GM12878 (cell line): ENCODE measurements around the gene GYPC. TPM values are rescaled to one million over a fixed set of nuclear protein-coding genes. Genes with fewer than 3 reads are reported as not detected.

Experiments used
- ATF7 ChIP-seq: fragments of 450-650 bp; IDR thresholded peaks from 2 replicates; pipeline ENCODE4 v1.6.1; 2016; ENCODE audit warnings: low read depth, mild to moderate bottlenecking
- CEBPB ChIP-seq, 2 experiments: fragments of 150-350 bp in 1 of 2; IDR thresholded peaks; 2 replicates each; pipeline ENCODE4 v1.6.1; 2012 to 2014; ENCODE audit warnings: low read depth in 2 of 2, low read length in 2 of 2, borderline replicate concordance in 1 of 2, inconsistent platforms in 1 of 2
- CHD2 ChIP-seq: IDR thresholded peaks from 2 replicates; pipeline ENCODE4 v1.6.1; 2011; ENCODE audit warnings: low read depth, low read length, improper control_type of control experiment, borderline replicate concordance
- CREB1 ChIP-seq: IDR thresholded peaks from 2 replicates; pipeline ENCODE4 v1.6.1; 2012; ENCODE audit warnings: low read depth, mild to moderate bottlenecking, inconsistent platforms
- CREM ChIP-seq: IDR thresholded peaks from 2 replicates; pipeline ENCODE4 v1.6.1; 2014; ENCODE audit warnings: antibody characterized with exemption, low read depth
- CUX1 ChIP-seq: IDR thresholded peaks from 2 replicates; pipeline ENCODE4 v1.6.1; 2012; ENCODE audit warnings: improper control_type of control experiment, low read depth, low read length; ENCODE audit not compliant: insufficient replicate concordance
- ESRRA ChIP-seq: IDR thresholded peaks from 2 replicates; pipeline ENCODE4 v1.6.1; 2012; ENCODE audit warnings: mild to moderate bottlenecking, low read length, improper control_type of control experiment
- HDGF ChIP-seq: fragments of 450-650 bp; IDR thresholded peaks from 2 replicates; pipeline ENCODE4 v1.6.1; 2016; ENCODE audit warnings: antibody characterized with exemption
- HSF1 ChIP-seq: fragments of 150-350 bp; IDR thresholded peaks from 2 replicates; pipeline ENCODE4 v1.6.1; 2014; ENCODE audit warnings: mild to moderate bottlenecking, low read depth, low read length
- KDM1A ChIP-seq: fragments of 200-600 bp; sonication (generic); IDR thresholded peaks from 2 replicates; pipeline ENCODE4 v1.6.1; 2016; ENCODE audit warnings: borderline replicate concordance
- MLLT1 ChIP-seq: fragments of 450-650 bp; IDR thresholded peaks from 2 replicates; pipeline ENCODE4 v1.6.1; 2016; ENCODE audit warnings: mild to moderate bottlenecking
- MYC ChIP-seq: IDR thresholded peaks from 2 replicates; pipeline ENCODE4 v1.6.1; 2011; ENCODE audit warnings: mild to moderate bottlenecking, low read length, moderate library complexity, inconsistent platforms; ENCODE audit not compliant: insufficient read depth, insufficient replicate concordance, insufficient read length, severe bottlenecking
- NFXL1 ChIP-seq: fragments of 450-650 bp; IDR thresholded peaks from 2 replicates; pipeline ENCODE4 v1.6.1; 2017; ENCODE audit warnings: antibody characterized with exemption, mild to moderate bottlenecking, borderline replicate concordance
- RAD51 ChIP-seq: fragments of 450-650 bp; IDR thresholded peaks from 2 replicates; pipeline ENCODE4 v1.6.1; 2016; ENCODE audit warnings: moderate library complexity, mild to moderate bottlenecking, inconsistent platforms
- SIX5 ChIP-seq: IDR thresholded peaks from 2 replicates; pipeline ENCODE4 v1.6.1; 2011; ENCODE audit warnings: mild to moderate bottlenecking, low read depth, low read length, moderate library complexity; ENCODE audit not compliant: severe bottlenecking
- SRF ChIP-seq, 2 experiments: IDR thresholded peaks; 2 replicates each; pipeline ENCODE4 v1.6.1; 2011; ENCODE audit warnings: low read depth in 2 of 2, low read length in 2 of 2, mild to moderate bottlenecking in 1 of 2, moderate library complexity in 1 of 2
- SUZ12 ChIP-seq: fragments of 200-600 bp; sonication (generic); IDR thresholded peaks from one replicate; pipeline ENCODE4 v1.6.1; 2018; ENCODE audit warnings: antibody characterized with exemption, mild to moderate bottlenecking; ENCODE audit not compliant: unreplicated experiment
- YBX1 ChIP-seq: fragments of 450-650 bp; IDR thresholded peaks from 2 replicates; pipeline ENCODE4 v1.6.1; 2016; ENCODE audit warnings: antibody characterized with exemption
- ZNF274 ChIP-seq: IDR thresholded peaks from one replicate; pipeline ENCODE4 v1.8.0; 2011; ENCODE audit not compliant: insufficient read length, insufficient read depth
- ZSCAN29 ChIP-seq: fragments of 450-650 bp; IDR thresholded peaks from 2 replicates; pipeline ENCODE4 v1.6.1; 2017; ENCODE audit warnings: mild to moderate bottlenecking, moderate library complexity
- ZZZ3 ChIP-seq: IDR thresholded peaks from 2 replicates; pipeline ENCODE4 v1.6.1; 2011; ENCODE audit warnings: low read depth; ENCODE audit not compliant: control insufficient read depth, insufficient read length
- polyA plus RNA-seq, 11 experiments: library from polyadenylated mRNA; depleted of rRNA in 4 of 11; unstranded in 6 of 11; stranded (reverse) in 5 of 11; fragments of >200 nt; fragmentation: Nextera tagmentation in 4 of 11; fragmentation: Illumina TruSeq in 1 of 11; extraction: Ambion mirVana in 4 of 11; extraction: Trizol in 1 of 11; gene quantifications; 1 replicate in 1 of 11; 2 replicates in 10 of 11; pipeline versions ENCODE4 v1.2.1 to v1.2.3, GENCODE V29; 2011 to 2016; ENCODE audit warnings: inconsistent platforms in 2 of 11, missing spikeins in 2 of 11, low read depth in 1 of 11
- total RNA-seq, 4 experiments: library from RNA; depleted of rRNA in 3 of 4; stranded (reverse); fragments of >200 nt in 3 of 4; fragmentation: Illumina TruSeq in 1 of 4; extraction: Trizol in 1 of 4; gene quantifications; 2 replicates each; pipeline versions ENCODE4 v1.2.1 to v1.2.3, GENCODE V29; 2013 to 2021
- TF ChIP-seq, protein P1 (sequence below): IDR thresholded peaks from 2 replicates; pipeline ENCODE4 v1.6.1; 2011; ENCODE audit warnings: mild to moderate bottlenecking, low read depth, low read length, moderate library complexity; ENCODE audit not compliant: insufficient replicate concordance

GYPC gene
- total and polyA plus RNA-seq, 10 of the 15 experiments (the other 5 are each of a cell fraction or from before 2014, with no cell fraction given): 26.2 to 150 (median 81.4) TPM

DNA sequence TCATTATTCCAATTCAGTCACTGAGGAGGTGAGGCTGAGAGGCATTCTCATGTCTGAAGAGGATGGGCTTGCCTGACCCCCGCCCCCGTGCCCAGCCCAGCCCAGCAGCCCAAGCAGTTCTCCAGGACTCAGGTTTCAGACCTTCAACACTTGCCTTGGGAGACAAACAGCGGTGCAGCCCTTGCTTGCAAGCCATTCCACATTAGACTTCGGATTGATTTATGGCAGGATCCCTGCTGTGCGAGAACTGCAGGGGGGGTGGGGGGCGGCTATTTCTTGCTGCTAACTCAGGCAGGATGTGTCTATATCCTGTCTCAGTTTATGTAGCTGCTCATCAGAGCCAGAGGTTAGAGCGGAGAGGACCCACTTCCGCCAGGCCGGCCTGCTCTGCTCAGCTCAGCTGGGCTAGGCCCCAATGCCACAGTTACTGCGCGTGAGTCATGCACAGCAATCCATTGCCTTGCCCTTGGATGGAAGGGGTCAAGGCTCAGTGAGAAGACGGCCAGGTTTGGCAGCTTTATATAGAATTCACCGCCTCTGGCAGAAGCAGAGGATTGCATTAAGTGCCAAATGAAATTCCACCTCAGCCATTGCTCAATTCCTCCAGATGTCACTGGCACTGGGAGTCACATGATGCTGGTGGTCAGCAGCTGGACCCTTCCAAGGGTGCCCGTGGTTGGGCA, 1.8 kb downstream of the GYPC start (continued):
- TF ChIP-seq KDM1A: no peak
- TF ChIP-seq RAD51: peak; percentile 62; the same call in 1 of the 2 replicates
- 0 out of 4 replicates have a peak, but pooled peaks of 1 of the 2 experiments have one; percentile 20 for TF ChIP-seq SRF (IDR thresholded peaks at IDR 0.05; ENCODE audit: low read depth in 2 of 2, low read length in 2 of 2)
- TF ChIP-seq ZZZ3: no peak
- TF ChIP-seq CUX1: no peak
- TF ChIP-seq MYC: no peak
- TF ChIP-seq CREM: no peak
- no peak for TF ChIP-seq ZSCAN29
- no peak for TF ChIP-seq HDGF
- TF ChIP-seq CREB1: peak; percentile 37; the same call in 1 of the 2 replicates
- no peak for TF ChIP-seq MLLT1
- no peak for TF ChIP-seq YBX1
- TF ChIP-seq CEBPB (IDR thresholded peaks at IDR 0.05; ENCODE audit: borderline replicate concordance in 1 of 2, low read depth in 2 of 2, low read length in 2 of 2): no peak
- no peak for TF ChIP-seq SUZ12
- TF ChIP-seq ATF7: no peak
- TF ChIP-seq, protein P1, sequence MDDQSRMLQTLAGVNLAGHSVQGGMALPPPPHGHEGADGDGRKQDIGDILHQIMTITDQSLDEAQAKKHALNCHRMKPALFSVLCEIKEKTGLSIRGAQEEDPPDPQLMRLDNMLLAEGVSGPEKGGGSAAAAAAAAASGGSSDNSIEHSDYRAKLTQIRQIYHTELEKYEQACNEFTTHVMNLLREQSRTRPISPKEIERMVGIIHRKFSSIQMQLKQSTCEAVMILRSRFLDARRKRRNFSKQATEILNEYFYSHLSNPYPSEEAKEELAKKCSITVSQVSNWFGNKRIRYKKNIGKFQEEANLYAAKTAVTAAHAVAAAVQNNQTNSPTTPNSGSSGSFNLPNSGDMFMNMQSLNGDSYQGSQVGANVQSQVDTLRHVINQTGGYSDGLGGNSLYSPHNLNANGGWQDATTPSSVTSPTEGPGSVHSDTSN: no peak
- no peak for TF ChIP-seq ZNF274
- TF ChIP-seq SIX5: no peak
- no peak for TF ChIP-seq NFXL1
- no peak for TF ChIP-seq ESRRA
- no peak for TF ChIP-seq CHD2
- TF ChIP-seq HSF1: no peak
